HuH-7 (cell line): ENCODE results near the gene ADARB2.

Source experiments
- DNase-seq: peaks from one replicate; pipeline ENCODE4 v3.0.0; 2011; ENCODE audit warnings: low spot score

Gene ADARB2

GRCh38 chr10:1662438-1663025 lies 74.8 kb downstream of the ADARB2 start:
- no peak for DNase-seq

- no peak for DNase-seq
Measured at GRCh38 chr10:1661859-1662437, 75.4 kb downstream of the ADARB2 start.

GRCh38 chr10:1661416-1661815 lies 75.9 kb downstream of the ADARB2 start:
- DNase-seq: no peak

GRCh38 chr10:1660815-1661214 lies 76.5 kb downstream of the ADARB2 start:
- DNase-seq: no peak

- DNase-seq: no peak
Measured at GRCh38 chr10:1660386-1660785, 76.9 kb downstream of the ADARB2 start.

- DNase-seq: no peak
Measured at GRCh38 chr10:1659221-1659791, 78.0 kb downstream of the ADARB2 start.

GRCh38 chr10:1658658-1659057 lies 78.7 kb downstream of the ADARB2 start:
- no peak for DNase-seq

GRCh38 chr10:1657479-1657878 lies 79.8 kb downstream of the ADARB2 start:
- no peak for DNase-seq

GRCh38 chr10:1655367-1655766 lies 82.0 kb downstream of the ADARB2 start:
- no peak for DNase-seq

GRCh38 chr10:1654811-1655356 lies 82.4 kb downstream of the ADARB2 start:
- DNase-seq: no peak

- no peak for DNase-seq
Measured at GRCh38 chr10:1654247-1654646, 83.1 kb downstream of the ADARB2 start.

- no peak for DNase-seq
Measured at GRCh38 chr10:1653321-1653720, 84.0 kb downstream of the ADARB2 start.

GRCh38 chr10:1652151-1652550 lies 85.2 kb downstream of the ADARB2 start:
- DNase-seq: no peak

- DNase-seq: no peak
Measured at GRCh38 chr10:1651270-1651966, 85.9 kb downstream of the ADARB2 start.

GRCh38 chr10:1650542-1651269 lies 86.6 kb downstream of the ADARB2 start:
- no peak for DNase-seq

- no peak for DNase-seq
Measured at GRCh38 chr10:1648648-1649047, 88.7 kb downstream of the ADARB2 start.

- DNase-seq: no peak
Measured at GRCh38 chr10:1646332-1646731, 91.0 kb downstream of the ADARB2 start.

- DNase-seq: no peak
Measured at GRCh38 chr10:1645896-1646295, 91.4 kb downstream of the ADARB2 start.

- no peak for DNase-seq
Measured at GRCh38 chr10:1644191-1644711, 93.1 kb downstream of the ADARB2 start.

- no peak for DNase-seq
Measured at GRCh38 chr10:1643908-1644179, 93.5 kb downstream of the ADARB2 start.

- DNase-seq: peak; percentile 46
Measured at GRCh38 chr10:1643161-1643907, 94.0 kb downstream of the ADARB2 start.
